Activated CD4-positive, alpha-beta memory T cell treated with anti-CD3 and anti-CD28 coated beads, Interleukin-2, amount 10 ng/mL, durations not matched to agents 7 days and 5 days (primary cell): ENCODE data around the gene TRAPPC13. TPM values are rescaled to one million over a fixed set of nuclear protein-coding genes. Genes with fewer than 3 reads are reported as not detected.
"Not testable (repeated sequence)": the region's sequence is repeated elsewhere in the genome, so short reads cannot be mapped to it uniquely, and the experiment has no call there.

Experiments
- CTCF ChIA-PET: fragments of 350-600 bp; sonication (Branson Sonifier 250); formaldehyde crosslinking; loops from one replicate; lab custom pipeline; 2021; ENCODE audit warnings: antibody characterized with exemption, inconsistent platforms; lab: Charles Lee
- POLR2A ChIA-PET: fragments of 350-600 bp; sonication (Branson Sonifier 250); formaldehyde crosslinking; loops from one replicate; lab custom pipeline; 2021; ENCODE audit warnings: antibody characterized with exemption; lab: Charles Lee
- DNase-seq: peaks from one replicate; pipeline ENCODE4 v3.0.0-alpha.2; 2020
- H3K27ac Mint-ChIP-seq: one replicate; pipeline ENCODE4 v1.8.0; 2021; ENCODE audit warnings: mild to moderate bottlenecking, mixed read lengths
- H3K27me3 Mint-ChIP-seq: one replicate; pipeline ENCODE4 v1.8.0; 2021; ENCODE audit warnings: mixed read lengths
- H3K36me3 Mint-ChIP-seq: one replicate; pipeline ENCODE4 v1.8.0; 2021; ENCODE audit warnings: low read depth, mixed read lengths
- H3K4me1 Mint-ChIP-seq: one replicate; pipeline ENCODE4 v1.8.0; 2021; ENCODE audit warnings: mixed read lengths
- H3K4me3 Mint-ChIP-seq: one replicate; pipeline ENCODE4 v1.8.0; 2021; ENCODE audit warnings: mild to moderate bottlenecking, mixed read lengths
- H3K9me3 Mint-ChIP-seq: one replicate; pipeline ENCODE4 v1.8.0; 2021; ENCODE audit warnings: mixed read lengths
- total RNA-seq, 2 experiments: library from RNA; stranded (reverse); gene quantifications; one replicate each; pipeline ENCODE4 v1.2.3, GENCODE V29; 2021

Gene TRAPPC13
- total RNA-seq, 2 experiments from 2014 or later = 21.2 to 23.3 TPM

- no peaks in the 10 kb centered on the region for H3K27me3 Mint-ChIP-seq
Measured at GRCh38 chr5:65630981-65631380, 6.2 kb downstream of the TRAPPC13 start.

GRCh38 chr5:65640240-65640639, 15.4 kb downstream of the TRAPPC13 start:
- H3K27me3 Mint-ChIP-seq = no peaks in the 10 kb centered on the region
- peaks cover 29% of the 10 kb centered on the region for H3K36me3 Mint-ChIP-seq
- H3K4me3 Mint-ChIP-seq = no peak overlapping the region
- CTCF ChIA-PET = no interaction called here
- DNase-seq = no peak
- no peaks in the 10 kb centered on the region for H3K4me1 Mint-ChIP-seq
- POLR2A ChIA-PET = no interaction called here
- no peak overlapping the region for H3K27ac Mint-ChIP-seq
- peaks cover 4% of the 10 kb centered on the region for H3K9me3 Mint-ChIP-seq

More at GRCh38 chr5:65630981-65631380, 6.2 kb downstream of the TRAPPC13 start:
- POLR2A ChIA-PET = no interaction called here
- DNase-seq = no peak
- Mint-ChIP-seq H3K9me3 (no peaks in the 10 kb centered on the region), H3K4me3 (no peak overlapping the region), H3K36me3 (peaks cover 22% of the 10 kb centered on the region), H3K27ac (no peak overlapping the region), H3K4me1 (peaks cover 19% of the 10 kb centered on the region)
- CTCF ChIA-PET = no interaction called here

- CTCF ChIA-PET = no interaction called here
- POLR2A ChIA-PET = no interaction called here
Measured at GRCh38 chr5:65646938-65647337, 22.1 kb downstream of the TRAPPC13 start.

GRCh38 chr5:65647941-65648340, 23.1 kb downstream of the TRAPPC13 start:
- no peaks in the 10 kb centered on the region for H3K27me3 Mint-ChIP-seq
- H3K27ac Mint-ChIP-seq = no peak overlapping the region
- no peak overlapping the region for H3K4me3 Mint-ChIP-seq
- DNase-seq = no peak
- no peaks in the 10 kb centered on the region for H3K9me3 Mint-ChIP-seq
- POLR2A ChIA-PET = no interaction called here
- CTCF ChIA-PET = no interaction called here
- H3K36me3 Mint-ChIP-seq = peaks cover 23% of the 10 kb centered on the region
- H3K4me1 Mint-ChIP-seq = no peaks in the 10 kb centered on the region

More at GRCh38 chr5:65646938-65647337, 22.1 kb downstream of the TRAPPC13 start:
- no peak for DNase-seq
- Mint-ChIP-seq H3K4me3 (no peak overlapping the region), H3K27ac (no peak overlapping the region), H3K27me3 (no peaks in the 10 kb centered on the region), H3K4me1 (no peaks in the 10 kb centered on the region), H3K36me3 (peaks cover 23% of the 10 kb centered on the region), H3K9me3 (no peaks in the 10 kb centered on the region)

GRCh38 chr5:65651144-65651543, 26.3 kb downstream of the TRAPPC13 start:
- Mint-ChIP-seq H3K9me3 (no peaks in the 10 kb centered on the region), H3K4me1 (no peaks in the 10 kb centered on the region), H3K27me3 (no peaks in the 10 kb centered on the region), H3K4me3 (no peak overlapping the region), H3K27ac (no peak overlapping the region), H3K36me3 (peaks cover 22% of the 10 kb centered on the region)
- CTCF ChIA-PET = interaction anchor here (0.7 to 1.4 kb wide), 2 partner anchors 21 to 40 kb away, joined by 3 read pairs; no protein-coding TSS in a partner anchor
- no peak for DNase-seq
- POLR2A ChIA-PET = interaction anchor here (0.5 to 1.3 kb wide), 2 partner anchors 8 to 10 kb away, joined by 3 read pairs; no protein-coding TSS in a partner anchor

GRCh38 chr5:65654713-65655112, 29.9 kb downstream of the TRAPPC13 start:
- H3K36me3 Mint-ChIP-seq = peaks cover 19% of the 10 kb centered on the region
- ChIA-PET POLR2A (no interaction called here), CTCF (no interaction called here)
- no peaks in the 10 kb centered on the region for H3K9me3 Mint-ChIP-seq
- H3K27ac Mint-ChIP-seq = no peak overlapping the region
- no peak overlapping the region for H3K4me3 Mint-ChIP-seq
- no peaks in the 10 kb centered on the region for H3K4me1 Mint-ChIP-seq
- no peak for DNase-seq
- H3K27me3 Mint-ChIP-seq = no peaks in the 10 kb centered on the region

- Mint-ChIP-seq H3K27me3 (no peaks in the 10 kb centered on the region), H3K4me3 (no peak overlapping the region), H3K27ac (no peak overlapping the region), H3K4me1 (peaks cover 2% of the 10 kb centered on the region), H3K36me3 (peaks cover 31% of the 10 kb centered on the region), H3K9me3 (no peaks in the 10 kb centered on the region)
- CTCF ChIA-PET = no interaction called here
- POLR2A ChIA-PET = no interaction called here
- DNase-seq = no peak
Measured at GRCh38 chr5:65663804-65664521, 39.1 kb downstream of the TRAPPC13 start.

GRCh38 chr5:65668696-65669095, 43.9 kb downstream of the TRAPPC13 start:
- CTCF ChIA-PET = no interaction called here
- POLR2A ChIA-PET = no interaction called here
- Mint-ChIP-seq H3K27ac (no peak overlapping the region), H3K36me3 (peaks cover 14% of the 10 kb centered on the region), H3K4me3 (no peak overlapping the region), H3K9me3 (no peaks in the 10 kb centered on the region), H3K4me1 (peaks cover under 1% of the 10 kb centered on the region), H3K27me3 (no peaks in the 10 kb centered on the region)
- DNase-seq = no peak

- CTCF ChIA-PET = interaction anchor here (1.6 kb wide), 1 partner anchor 22 kb away, joined by 3 read pairs; no protein-coding TSS in a partner anchor
- DNase-seq = no peak
- Mint-ChIP-seq H3K36me3 (peaks cover 32% of the 10 kb centered on the region), H3K27me3 (no peaks in the 10 kb centered on the region), H3K9me3 (no peaks in the 10 kb centered on the region), H3K4me3 (no peak overlapping the region), H3K4me1 (no peaks in the 10 kb centered on the region), H3K27ac (no peak overlapping the region)
- POLR2A ChIA-PET = no interaction called here
Measured at GRCh38 chr5:65672796-65673195, 48.0 kb downstream of the TRAPPC13 start.

GRCh38 chr5:65674749-65675148, 49.9 kb downstream of the TRAPPC13 start:
- CTCF ChIA-PET = no interaction called here
- Mint-ChIP-seq H3K36me3 (peaks cover 51% of the 10 kb centered on the region), H3K27ac (no peak overlapping the region), H3K9me3 (no peaks in the 10 kb centered on the region), H3K4me3 (no peak overlapping the region), H3K4me1 (no peaks in the 10 kb centered on the region), H3K27me3 (no peaks in the 10 kb centered on the region)
- no peak for DNase-seq
- POLR2A ChIA-PET = no interaction called here

- CTCF ChIA-PET, H3K27me3 Mint-ChIP-seq, H3K4me3 Mint-ChIP-seq, DNase-seq, POLR2A ChIA-PET, H3K9me3 Mint-ChIP-seq, H3K4me1 Mint-ChIP-seq, H3K27ac Mint-ChIP-seq: not testable (repeated sequence)
- peaks cover 63% of the 10 kb centered on the region for H3K36me3 Mint-ChIP-seq
Measured at GRCh38 chr5:65676056-65676455, 51.2 kb downstream of the TRAPPC13 start.

GRCh38 chr5:65682148-65682547, 57.3 kb downstream of the TRAPPC13 start:
- no peak overlapping the region for H3K27ac Mint-ChIP-seq
- H3K4me3 Mint-ChIP-seq = no peak overlapping the region
- peaks cover 62% of the 10 kb centered on the region for H3K36me3 Mint-ChIP-seq
- ChIA-PET CTCF (no interaction called here), POLR2A (no interaction called here)
- H3K4me1 Mint-ChIP-seq = no peaks in the 10 kb centered on the region
- no peak for DNase-seq
- no peaks in the 10 kb centered on the region for H3K27me3 Mint-ChIP-seq
- no peaks in the 10 kb centered on the region for H3K9me3 Mint-ChIP-seq

- H3K27ac Mint-ChIP-seq = no peak overlapping the region
- no peak for DNase-seq
- H3K9me3 Mint-ChIP-seq = no peaks in the 10 kb centered on the region
- H3K36me3 Mint-ChIP-seq = peaks cover 17% of the 10 kb centered on the region
- no peaks in the 10 kb centered on the region for H3K27me3 Mint-ChIP-seq
- ChIA-PET CTCF (no interaction called here), POLR2A (no interaction called here)
- H3K4me1 Mint-ChIP-seq = no peaks in the 10 kb centered on the region
- H3K4me3 Mint-ChIP-seq = no peak overlapping the region
Measured at GRCh38 chr5:65693121-65693520, 68.3 kb downstream of the TRAPPC13 start.
